CD8-positive, alpha-beta memory T cell (primary cell): ENCODE data around the gene SPIRE2. TPM values are rescaled to one million over a fixed set of nuclear protein-coding genes. Genes with fewer than 3 reads are reported as not detected.
"Not testable (repeated sequence)": the region's sequence is repeated elsewhere in the genome, so short reads cannot be mapped to it uniquely, and the experiment has no call there.

Experiments used
- CTCF ChIA-PET: fragments of 350-600 bp; sonication (Branson Sonifier 250); formaldehyde crosslinking; loops from one replicate; lab custom pipeline; 2021; ENCODE audit warnings: antibody characterized with exemption; lab: Charles Lee
- POLR2A ChIA-PET: fragments of 350-600 bp; sonication (Branson Sonifier 250); formaldehyde crosslinking; loops from one replicate; lab custom pipeline; 2021; ENCODE audit warnings: antibody characterized with exemption; lab: Charles Lee
- DNase-seq, 5 donors: peaks; one replicate each; pipeline versions ENCODE4 v3.0.0 to v3.0.0-alpha.2; 2020 to 2022; ENCODE audit warnings: mixed read lengths in 1 of 5
- H3K27ac ChIP-seq: one replicate; pipeline ENCODE4 v1.7.0; 2013; ENCODE audit warnings: low read depth, mild to moderate bottlenecking, low read length, moderate library complexity
- H3K27me3 ChIP-seq: 2 replicates; pipeline ENCODE4 v1.7.0; 2013; ENCODE audit warnings: low read length, mild to moderate bottlenecking; ENCODE audit not compliant: insufficient read depth, poor library complexity, severe bottlenecking
- H3K36me3 ChIP-seq: 2 replicates; pipeline ENCODE4 v1.7.0; 2013; ENCODE audit warnings: mild to moderate bottlenecking, low read length, moderate library complexity; ENCODE audit not compliant: insufficient read depth
- H3K4me1 ChIP-seq: 2 replicates; pipeline ENCODE4 v1.7.0; 2013; ENCODE audit warnings: mild to moderate bottlenecking, low read length, moderate library complexity; ENCODE audit not compliant: insufficient read depth
- H3K4me3 ChIP-seq: 2 replicates; pipeline ENCODE4 v1.7.0; 2013; ENCODE audit warnings: mild to moderate bottlenecking, low read length
- H3K9me3 ChIP-seq: 2 replicates; pipeline ENCODE4 v1.7.0; 2013; ENCODE audit warnings: mild to moderate bottlenecking, low read length
- H3K27ac Mint-ChIP-seq, 8 donors: one replicate each; pipeline ENCODE4 v1.8.0; 2020 to 2021; ENCODE audit warnings: mixed read lengths in 8 of 8, mild to moderate bottlenecking in 6 of 8, inconsistent platforms in 3 of 8, moderate library complexity in 3 of 8
- H3K27me3 Mint-ChIP-seq, 2 donors: one replicate each; pipeline ENCODE4 v1.8.0; 2020 to 2021; ENCODE audit warnings: mixed read lengths in 2 of 2, mild to moderate bottlenecking in 1 of 2, moderate library complexity in 1 of 2
- H3K36me3 Mint-ChIP-seq, 3 donors: one replicate each; pipeline ENCODE4 v1.8.0; 2020 to 2021; ENCODE audit warnings: mixed read lengths in 3 of 3, inconsistent platforms in 1 of 3, mild to moderate bottlenecking in 1 of 3
- H3K4me1 Mint-ChIP-seq, 3 donors: one replicate each; pipeline ENCODE4 v1.8.0; 2020 to 2021; ENCODE audit warnings: mixed read lengths in 3 of 3, inconsistent platforms in 1 of 3, mild to moderate bottlenecking in 1 of 3
- H3K4me3 Mint-ChIP-seq, 7 donors: one replicate each; pipeline ENCODE4 v1.8.0; 2020 to 2021; ENCODE audit warnings: mixed read lengths in 7 of 7, mild to moderate bottlenecking in 6 of 7, moderate library complexity in 4 of 7, inconsistent platforms in 2 of 7
- H3K9me3 Mint-ChIP-seq, 5 donors: one replicate each; pipeline ENCODE4 v1.8.0; 2020 to 2022; ENCODE audit warnings: mixed read lengths in 5 of 5, mild to moderate bottlenecking in 3 of 5, moderate library complexity in 2 of 5, inconsistent platforms in 1 of 5
- polyA plus RNA-seq: library from polyadenylated mRNA; unstranded; fragments of 300-500 nt; fragmentation: Illumina TruSeq; gene quantifications from one replicate; pipeline ENCODE4 v1.2.3, GENCODE V29; 2021
- total RNA-seq, 2 experiments: library from RNA; stranded (reverse); gene quantifications; one replicate each; pipeline ENCODE4 v1.2.3, GENCODE V29; 2021

The SPIRE2 gene
- total and polyA plus RNA-seq, 3 experiments from 2014 or later: 0.18 to 1.4 (median 0.37) TPM

DNA sequence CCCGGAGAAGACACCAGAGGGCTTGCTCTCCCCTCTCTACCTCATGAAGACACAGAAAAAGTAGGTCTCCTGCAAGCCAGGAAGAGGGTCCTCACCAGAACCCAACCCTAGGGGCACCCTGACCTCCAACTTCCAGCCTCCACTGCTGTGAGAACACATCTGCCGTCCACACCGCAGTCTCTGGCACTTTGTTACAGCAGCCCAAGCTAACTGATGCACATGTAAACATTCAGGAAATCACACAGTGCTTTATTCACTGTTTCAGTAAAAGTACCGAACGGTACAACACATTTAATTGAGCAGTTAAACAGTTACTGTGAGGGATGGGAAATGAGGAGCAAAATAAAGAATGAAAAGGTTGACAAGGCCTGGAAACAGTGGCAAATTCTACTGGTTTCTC lies 30.1 kb upstream of the SPIRE2 start:
- H3K4me1 Mint-ChIP-seq: peaks cover 1 to 2% (median 1%) of the 10 kb centered on the region in 3 donors
- H3K36me3 Mint-ChIP-seq: no peaks in the 10 kb centered on the region
- no peak overlapping the region for H3K4me3 ChIP-seq
- no peak overlapping the region for H3K27ac Mint-ChIP-seq
- no peaks in the 10 kb centered on the region for H3K27me3 Mint-ChIP-seq
- no peak overlapping the region for H3K4me3 Mint-ChIP-seq
- H3K36me3 ChIP-seq: no peaks in the 10 kb centered on the region
- no peaks in the 10 kb centered on the region for H3K27me3 ChIP-seq
- ChIA-PET CTCF (no interaction called here), POLR2A (no interaction called here)
- no peak for DNase-seq
- H3K9me3 Mint-ChIP-seq: no peaks in the 10 kb centered on the region
- no peaks in the 10 kb centered on the region for H3K9me3 ChIP-seq
- no peak overlapping the region for H3K27ac ChIP-seq
- H3K4me1 ChIP-seq: no peaks in the 10 kb centered on the region

DNA sequence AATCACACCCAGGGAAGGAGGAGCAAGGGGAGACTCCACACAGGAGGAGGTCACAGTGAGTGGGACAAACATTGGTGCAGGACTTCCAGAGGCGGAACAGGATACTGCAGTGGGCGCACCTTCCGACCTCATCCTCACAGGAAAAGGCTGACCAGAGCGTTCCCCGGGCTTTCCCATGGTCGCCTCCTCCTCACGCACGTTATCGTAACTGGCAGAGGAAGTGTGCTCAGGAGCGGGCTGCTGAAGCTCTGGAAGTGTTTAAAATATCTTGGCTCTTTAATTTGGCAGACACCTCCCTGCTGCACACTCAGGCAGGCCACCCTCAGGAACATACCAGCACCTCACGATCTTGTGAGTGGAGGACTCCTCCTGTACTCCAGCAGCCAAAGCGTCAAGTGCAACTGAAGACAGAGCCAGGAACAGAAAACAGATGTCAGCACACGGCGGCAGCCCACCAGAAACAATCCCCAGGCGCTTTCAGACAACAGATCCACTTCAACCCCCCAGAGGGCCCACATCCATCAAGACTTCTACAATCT lies 29.4 kb upstream of the SPIRE2 start:
- H3K27ac Mint-ChIP-seq: no peak overlapping the region
- no peaks in the 10 kb centered on the region for H3K4me1 Mint-ChIP-seq
- H3K27me3 Mint-ChIP-seq: no peaks in the 10 kb centered on the region
- CTCF ChIA-PET: no interaction called here
- Histone ChIP-seq H3K27ac (no peak overlapping the region), H3K4me1 (no peaks in the 10 kb centered on the region), H3K4me3 (no peak overlapping the region), H3K27me3 (no peaks in the 10 kb centered on the region), H3K9me3 (no peaks in the 10 kb centered on the region), H3K36me3 (no peaks in the 10 kb centered on the region)
- H3K36me3 Mint-ChIP-seq: no peaks in the 10 kb centered on the region
- H3K4me3 Mint-ChIP-seq: no peak overlapping the region
- POLR2A ChIA-PET: no interaction called here
- no peaks in the 10 kb centered on the region for H3K9me3 Mint-ChIP-seq
- DNase-seq: no peak

DNA sequence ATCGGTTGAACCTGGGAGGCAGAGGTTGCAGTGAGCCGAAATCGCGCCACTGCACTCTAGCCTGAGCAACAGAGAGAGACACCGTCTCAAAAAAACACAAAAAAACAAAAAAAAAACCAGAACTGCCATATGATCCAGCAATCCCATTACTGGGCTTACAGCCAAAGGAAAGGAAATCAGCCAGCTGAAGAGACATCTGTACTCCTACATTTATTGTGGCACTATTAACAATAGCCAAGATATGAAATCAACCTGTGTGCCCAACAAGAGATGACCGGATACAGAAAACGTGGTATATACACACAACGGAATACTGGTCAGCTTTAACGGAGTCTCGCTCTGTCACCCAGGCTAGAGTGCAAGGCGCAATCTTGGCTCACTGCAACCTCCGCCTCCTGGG lies 26.5 kb upstream of the SPIRE2 start:
- H3K4me3 ChIP-seq: no peak overlapping the region
- Mint-ChIP-seq H3K36me3 (peaks cover 0 to 1% (median 0%) of the 10 kb centered on the region in 3 donors), H3K4me1 (no peaks in the 10 kb centered on the region), H3K27me3 (no peaks in the 10 kb centered on the region), H3K4me3 (no peak overlapping the region), H3K9me3 (no peaks in the 10 kb centered on the region), H3K27ac (no peak overlapping the region)
- no peaks in the 10 kb centered on the region for H3K27me3 ChIP-seq
- H3K4me1 ChIP-seq: no peaks in the 10 kb centered on the region
- no peak for DNase-seq
- H3K9me3 ChIP-seq: no peaks in the 10 kb centered on the region
- no peaks in the 10 kb centered on the region for H3K36me3 ChIP-seq
- CTCF ChIA-PET: interaction anchor here (1.1 to 1.6 kb wide), 3 partner anchors 37 to 102 kb away, joined by 3 to 6 read pairs (median 4); no protein-coding TSS in a partner anchor
- no peak overlapping the region for H3K27ac ChIP-seq
- POLR2A ChIA-PET: no interaction called here

DNA sequence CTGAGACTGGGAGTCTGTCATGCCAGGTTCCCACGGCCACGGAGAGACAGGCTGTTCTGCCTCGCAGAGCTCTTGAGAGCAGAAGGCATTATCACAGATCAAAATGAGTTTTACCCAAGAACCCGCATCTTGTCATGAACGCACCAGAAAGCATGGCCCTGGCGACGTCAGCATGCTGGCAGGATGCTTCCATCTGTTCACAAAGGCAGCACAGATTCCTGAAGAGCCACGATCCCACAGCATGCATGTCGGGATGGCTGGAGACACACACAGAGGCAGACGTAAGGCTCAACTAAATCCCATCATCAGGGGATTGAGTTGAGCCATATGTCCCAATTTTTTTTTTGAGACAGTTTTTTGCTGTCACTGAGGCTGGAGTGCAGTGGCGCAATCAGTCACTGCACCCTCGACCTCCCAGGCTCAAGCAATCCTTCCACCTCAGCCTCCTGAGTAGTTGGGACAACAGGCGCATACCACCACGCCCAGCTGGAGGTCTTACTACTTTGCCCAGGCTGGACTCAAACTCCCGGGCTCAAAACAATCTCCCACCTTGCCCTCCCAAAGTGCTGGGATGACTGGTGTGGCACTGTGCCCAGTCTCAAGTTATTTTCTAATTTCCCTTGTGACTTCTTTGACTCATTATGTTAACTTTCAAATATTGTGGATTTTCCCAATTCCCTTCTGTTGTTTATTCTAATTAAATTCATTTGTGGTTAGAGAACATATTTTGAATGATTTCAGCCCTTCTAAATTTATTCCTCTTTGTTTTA lies 23.0 kb upstream of the SPIRE2 start:
- POLR2A ChIA-PET: no interaction called here
- Mint-ChIP-seq H3K4me1 (no peaks in the 10 kb centered on the region), H3K27me3 (no peaks in the 10 kb centered on the region), H3K4me3 (no peak overlapping the region), H3K9me3 (no peaks in the 10 kb centered on the region), H3K27ac (no peak overlapping the region), H3K36me3 (peaks cover 0 to 1% (median 0%) of the 10 kb centered on the region in 3 donors)
- CTCF ChIA-PET: interaction anchor here (1.0 kb wide), 1 partner anchor 11 kb away, joined by 3 read pairs; no protein-coding TSS in a partner anchor
- H3K4me3 ChIP-seq: no peak overlapping the region
- H3K27me3 ChIP-seq: no peaks in the 10 kb centered on the region
- no peak for DNase-seq
- no peaks in the 10 kb centered on the region for H3K9me3 ChIP-seq
- no peak overlapping the region for H3K27ac ChIP-seq
- no peaks in the 10 kb centered on the region for H3K4me1 ChIP-seq
- H3K36me3 ChIP-seq: no peaks in the 10 kb centered on the region

DNA sequence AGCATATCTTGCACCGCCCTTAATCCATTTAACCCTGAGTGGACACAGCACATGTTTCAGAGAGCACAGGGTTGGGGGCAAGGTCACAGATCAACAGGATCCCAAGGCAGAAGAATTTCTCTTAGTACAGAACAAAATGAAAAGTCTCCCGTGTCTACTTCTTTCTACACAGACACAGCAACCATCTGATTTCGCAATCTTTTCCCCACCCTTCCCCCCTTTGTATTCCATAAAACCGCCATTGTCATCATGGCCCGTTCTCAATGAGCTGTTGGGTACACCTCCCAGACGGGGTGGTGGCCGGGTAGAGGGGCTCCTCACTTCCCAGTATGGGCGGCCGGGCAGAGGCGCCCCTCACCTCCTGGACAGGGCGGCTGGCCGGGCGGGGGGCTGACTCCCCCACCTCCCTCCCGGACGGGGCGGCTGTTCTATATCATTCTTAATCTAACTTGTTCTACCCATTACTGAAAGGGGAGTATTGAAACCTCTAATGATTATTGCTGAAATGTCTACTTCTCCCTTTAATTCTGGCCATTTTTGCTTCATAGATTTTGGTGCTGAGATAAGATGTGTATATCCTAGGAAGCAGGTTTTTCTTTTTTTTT lies 21.6 kb upstream of the SPIRE2 start:
- H3K9me3 Mint-ChIP-seq, H3K36me3 ChIP-seq, H3K9me3 ChIP-seq, H3K36me3 Mint-ChIP-seq, H3K27me3 ChIP-seq, H3K27ac ChIP-seq, H3K4me1 ChIP-seq, POLR2A ChIA-PET, H3K27ac Mint-ChIP-seq, H3K4me3 ChIP-seq, H3K4me3 Mint-ChIP-seq, H3K4me1 Mint-ChIP-seq, H3K27me3 Mint-ChIP-seq: not testable (repeated sequence)
- peak in 1 of 5 donors; percentile 11 for DNase-seq
- CTCF ChIA-PET: interaction anchor here (1.0 kb wide), 1 partner anchor 12 kb away, joined by 3 read pairs; no protein-coding TSS in a partner anchor

DNA sequence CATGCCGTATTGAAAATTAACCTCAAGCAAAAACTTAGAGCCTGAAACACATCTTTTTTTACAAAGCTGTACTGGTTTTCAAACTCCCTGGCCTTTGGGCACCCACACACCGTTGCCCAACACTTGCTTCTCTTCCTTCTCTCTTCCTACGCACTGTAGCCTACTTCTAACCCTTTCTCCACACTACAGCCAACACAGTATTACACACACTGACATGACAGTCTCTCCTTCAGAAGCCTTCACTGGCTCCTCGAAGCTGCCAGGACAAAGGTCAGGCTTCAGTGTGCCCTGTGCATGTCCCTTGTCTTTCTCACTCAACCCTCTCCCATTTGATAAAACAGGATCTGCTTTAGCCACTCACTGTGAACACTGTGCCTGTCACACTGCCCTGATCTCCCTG lies 19.8 kb upstream of the SPIRE2 start:
- POLR2A ChIA-PET: no interaction called here
- CTCF ChIA-PET: no interaction called here

DNA sequence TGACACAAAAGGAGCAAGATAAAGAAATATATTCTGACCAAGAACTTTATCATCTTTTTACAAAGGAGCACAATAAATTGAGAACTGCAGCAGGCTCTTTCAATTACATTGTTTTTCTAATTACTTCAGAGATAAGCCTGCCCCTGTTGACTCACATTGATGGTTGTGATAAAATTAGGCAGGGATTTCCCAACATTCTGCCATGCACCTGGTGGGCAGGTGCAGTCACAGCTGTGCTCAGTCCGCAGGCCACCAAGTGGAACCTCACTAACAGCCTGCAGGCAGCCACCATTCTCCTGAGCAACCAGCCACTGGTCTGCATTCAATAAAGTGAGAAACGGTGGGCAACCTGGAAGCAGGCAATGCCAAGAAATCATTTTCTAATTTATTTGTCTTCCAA lies 17.0 kb upstream of the SPIRE2 start:
- Mint-ChIP-seq H3K4me3 (no peak overlapping the region), H3K27me3 (no peaks in the 10 kb centered on the region), H3K4me1 (peaks cover 0 to 4% (median 0%) of the 10 kb centered on the region in 3 donors), H3K27ac (no peak overlapping the region), H3K9me3 (no peaks in the 10 kb centered on the region), H3K36me3 (no peaks in the 10 kb centered on the region)
- no peaks in the 10 kb centered on the region for H3K27me3 ChIP-seq
- no peak overlapping the region for H3K27ac ChIP-seq
- DNase-seq: no peak
- peaks cover 6% of the 10 kb centered on the region for H3K4me1 ChIP-seq
- no peaks in the 10 kb centered on the region for H3K36me3 ChIP-seq
- H3K4me3 ChIP-seq: no peak overlapping the region
- H3K9me3 ChIP-seq: no peaks in the 10 kb centered on the region
- ChIA-PET POLR2A (no interaction called here), CTCF (no interaction called here)

More for the DNA sequence above, 19.8 kb upstream of the SPIRE2 start:
- DNase-seq: no peak
- no peaks in the 10 kb centered on the region for H3K4me1 ChIP-seq
- no peak overlapping the region for H3K27ac ChIP-seq
- no peak overlapping the region for H3K4me3 ChIP-seq
- Mint-ChIP-seq H3K9me3 (no peaks in the 10 kb centered on the region), H3K27me3 (no peaks in the 10 kb centered on the region), H3K4me3 (no peak overlapping the region), H3K27ac (no peak overlapping the region), H3K36me3 (peaks cover 0 to 1% (median 0%) of the 10 kb centered on the region in 3 donors), H3K4me1 (no peaks in the 10 kb centered on the region)
- no peaks in the 10 kb centered on the region for H3K9me3 ChIP-seq
- H3K27me3 ChIP-seq: no peaks in the 10 kb centered on the region
- no peaks in the 10 kb centered on the region for H3K36me3 ChIP-seq
